ENCODE measurements around the gene SFSWAP.

The SFSWAP gene

DNA sequence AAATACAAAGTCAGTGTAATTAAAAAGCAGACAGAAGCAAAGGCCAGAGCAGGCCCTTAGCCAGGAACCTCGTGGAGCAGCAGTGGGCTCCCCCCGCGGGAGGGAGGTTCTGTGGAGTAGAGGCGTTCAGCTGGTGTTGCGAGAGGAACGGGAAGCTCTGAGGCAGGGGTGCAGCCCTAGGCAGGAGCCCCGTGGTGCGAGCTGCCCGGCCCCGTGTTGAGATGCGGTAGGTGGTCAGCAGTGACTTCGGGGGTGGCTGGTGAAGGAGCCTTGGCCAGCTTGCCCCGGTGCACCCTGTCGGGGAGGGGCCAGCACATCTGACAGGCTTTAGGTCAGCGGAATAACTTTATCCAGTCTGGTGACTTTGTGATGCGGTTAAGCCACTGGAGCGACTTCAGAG, 46.2 kb downstream of the SFSWAP start:
- TF ChIP-seq CTCF (conservative IDR thresholded peaks at IDR 0.05; ENCODE audit: low read length), result no peak
- DNase-seq (ENCODE audit: low read depth), result no peak
- no peak overlapping the region for H3K4me3 ChIP-seq (ENCODE audit: low read length)

GRCh38 chr12:131758016-131758739, 47.3 kb downstream of the SFSWAP start:
- no peak for DNase-seq (ENCODE audit: low read depth)
- no peak for TF ChIP-seq CTCF (conservative IDR thresholded peaks at IDR 0.05; ENCODE audit: low read length)
- H3K4me3 ChIP-seq (ENCODE audit: low read length), result no peak overlapping the region

GRCh38 chr12:131759176-131759575, 48.3 kb downstream of the SFSWAP start:
- DNase-seq (ENCODE audit: low read depth), result no peak
- no peak for TF ChIP-seq CTCF (conservative IDR thresholded peaks at IDR 0.05; ENCODE audit: low read length)
- no peak overlapping the region for H3K4me3 ChIP-seq (ENCODE audit: low read length)

DNA sequence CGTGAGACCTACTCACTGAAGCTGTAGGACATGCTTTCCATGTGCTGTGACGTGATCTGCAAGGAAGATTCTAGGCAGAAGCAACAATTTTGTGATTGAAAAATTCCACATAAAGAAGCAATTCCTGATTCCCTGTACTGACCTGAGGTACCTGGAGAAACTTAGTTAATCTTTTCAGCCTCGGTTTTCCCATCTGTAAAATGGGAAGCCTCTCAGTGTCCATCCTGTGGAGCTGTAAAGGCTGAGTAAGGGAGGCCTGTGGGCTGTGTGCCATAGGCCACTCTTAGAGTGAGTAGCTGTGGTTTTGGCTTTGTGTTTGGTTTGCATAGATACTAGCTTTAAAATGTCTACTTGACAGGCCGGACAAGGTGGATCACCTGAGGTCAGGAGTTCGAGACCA, 50.7 kb downstream of the SFSWAP start:
- no peak for DNase-seq (ENCODE audit: low read depth)
- no peak overlapping the region for H3K4me3 ChIP-seq (ENCODE audit: low read length)
- no peak for TF ChIP-seq CTCF (conservative IDR thresholded peaks at IDR 0.05; ENCODE audit: low read length)

GRCh38 chr12:131764738-131765137, 53.8 kb downstream of the SFSWAP start:
- no peak overlapping the region for H3K4me3 ChIP-seq (ENCODE audit: low read length)
- TF ChIP-seq CTCF (conservative IDR thresholded peaks at IDR 0.05; ENCODE audit: low read length), result no peak
- peak; percentile 51 for DNase-seq (ENCODE audit: low read depth)

DNA sequence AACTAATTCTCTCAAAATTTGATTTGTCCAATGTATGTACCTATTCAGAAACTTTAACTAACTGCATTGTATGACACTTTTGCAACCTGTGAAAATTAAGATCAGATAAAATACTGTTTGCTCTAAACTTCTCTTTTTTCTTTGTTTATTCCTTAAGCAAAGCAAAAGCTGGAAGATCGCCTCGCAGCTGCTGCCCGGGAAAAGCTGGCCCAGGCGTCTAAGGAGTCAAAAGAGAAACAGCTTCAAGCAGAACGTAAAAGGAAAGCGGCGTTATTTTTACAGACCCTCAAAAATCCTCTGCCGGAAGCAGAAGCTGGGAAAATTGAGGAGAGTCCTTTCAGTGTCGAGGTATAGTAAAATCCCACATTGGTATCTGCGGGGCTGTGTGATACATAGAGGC, 55.1 kb downstream of the SFSWAP start:
- no peak overlapping the region for H3K4me3 ChIP-seq (ENCODE audit: low read length)
- TF ChIP-seq CTCF (conservative IDR thresholded peaks at IDR 0.05; ENCODE audit: low read length), result no peak
- DNase-seq (ENCODE audit: low read depth), result no peak

- DNase-seq (ENCODE audit: low read depth), result no peak
- H3K4me3 ChIP-seq (ENCODE audit: low read length), result no peak overlapping the region
- TF ChIP-seq CTCF (conservative IDR thresholded peaks at IDR 0.05; ENCODE audit: low read length), result no peak
These were observed 55.7 kb downstream of the SFSWAP start for GRCh38 chr12:131766382-131767107.
